GM23248 (cell line): ENCODE measurements around the gene RPH3AL.

ENCODE experiments used
- EZH2 ChIP-seq: fragments of 200-600 bp; sonication (generic); IDR thresholded peaks from 2 replicates; pipeline ENCODE4 v1.6.1; 2018; ENCODE audit warnings: antibody characterized with exemption, mild to moderate bottlenecking; ENCODE audit not compliant: insufficient read depth, poor library complexity, severe bottlenecking
- EZH2phosphoT487 ChIP-seq: fragments of 200-600 bp; sonication (generic); IDR thresholded peaks from 2 replicates; pipeline ENCODE4 v1.6.1; 2018; ENCODE audit warnings: antibody characterized with exemption, moderate library complexity, mild to moderate bottlenecking, low read depth; ENCODE audit not compliant: insufficient read depth

DNA sequence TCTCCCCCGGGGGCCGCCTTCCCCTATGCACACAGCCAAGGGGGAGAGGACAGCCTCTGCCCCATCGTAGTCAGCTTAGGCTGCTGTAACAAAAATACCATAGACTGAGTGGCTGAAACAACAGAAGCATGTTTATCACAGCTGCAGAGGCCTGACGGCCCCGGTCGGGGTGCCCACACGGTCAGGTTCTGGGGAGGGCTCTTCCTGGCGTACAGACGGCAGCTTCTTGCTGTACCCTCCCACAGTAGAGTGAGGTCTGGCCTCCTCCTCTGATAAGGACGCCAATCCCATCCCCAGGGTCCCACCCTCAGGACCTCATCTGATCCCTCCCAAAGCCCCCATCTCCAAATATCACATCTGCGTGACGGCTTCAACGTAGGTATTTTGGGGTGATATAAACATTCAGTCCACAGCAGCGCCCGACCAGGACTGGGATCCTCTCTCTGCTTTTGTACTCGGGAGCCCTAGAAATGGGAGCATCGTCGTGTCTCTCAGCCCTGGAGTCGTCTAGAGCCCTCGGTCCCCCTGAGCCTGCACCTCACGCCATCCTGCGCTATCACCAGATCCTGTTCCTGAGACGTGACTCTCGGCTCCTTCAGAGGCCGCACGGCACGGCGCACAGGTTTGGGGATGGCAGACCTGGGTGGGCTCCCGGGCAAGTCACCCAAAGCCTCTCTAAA is 67.8 kb downstream of the RPH3AL start:
- no peak for TF ChIP-seq EZH2
- TF ChIP-seq EZH2phosphoT487, result no peak
